Left ventricle myocardium superior (tissue), 1 donor: ENCODE measurements around the gene BCAR3. TPM values are rescaled to one million over a fixed set of nuclear protein-coding genes. Genes with fewer than 3 reads are reported as not detected.
"Not testable (repeated sequence)": the region's sequence is repeated elsewhere in the genome, so short reads cannot be mapped to it uniquely, and the experiment has no call there.

Experiments
- ATAC-seq: fragments of 200-7000 bp; cut with Tn5 transposase; one replicate; pipeline ENCODE4 v1.9.1; 2020; ENCODE audit warnings: mild to moderate bottlenecking, moderate library complexity
- DNase-seq: peaks from one replicate; pipeline ENCODE4 v3.0.0-alpha.2; 2020
- intact Hi-C: fragments of 100-400 bp; cut with micrococcal nuclease; formaldehyde crosslinking; loops from one replicate; pipeline ENCODE4 v1.11.0; 2022
- total RNA-seq: library from RNA; stranded (reverse); fragmentation: NEBNext Ultra II Directional; extraction: Animal tissue kit (Norgen Biotek cat#: 25700); gene quantifications from one replicate; pipeline ENCODE4 v1.2.1, GENCODE V29; 2021
- donor health status: DM: no; HTN: yes; CAD: no; lungs with severe emphysema.

The BCAR3 gene
- total RNA-seq, 1 donor from 2014 or later, result 15.2 TPM

DNA sequence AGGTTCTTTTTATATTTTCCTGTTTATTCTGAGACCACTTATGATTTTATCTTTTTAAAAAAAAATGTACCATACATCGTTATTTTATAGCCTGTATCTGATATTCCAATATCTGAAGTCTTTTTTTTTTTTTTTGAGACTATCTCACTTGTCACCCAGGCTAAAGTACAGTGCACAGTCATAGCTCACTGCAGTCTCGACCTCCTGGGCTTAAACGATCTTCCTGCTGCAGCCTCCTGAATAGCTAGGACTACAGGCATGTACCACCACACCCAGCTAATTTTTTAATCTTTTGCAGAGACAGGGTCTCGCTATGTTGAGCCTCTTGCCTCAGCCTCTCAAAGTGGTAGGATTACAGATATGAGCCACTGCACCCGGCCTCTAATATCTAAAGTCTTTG lies 25.1 kb downstream of the BCAR3 start:
- ATAC-seq, result no peak
- intact Hi-C loops, result no loop called here
- DNase-seq, result no peak

- intact Hi-C loops, result no loop called here
- no peak for ATAC-seq
- no peak for DNase-seq
These were observed 28.0 kb downstream of the BCAR3 start for GRCh38 chr1:93653656-93654055.

GRCh38 chr1:93652323-93652949 lies 29.2 kb downstream of the BCAR3 start:
- DNase-seq, result no peak
- intact Hi-C loops, result no loop called here
- ATAC-seq, result no peak

DNA sequence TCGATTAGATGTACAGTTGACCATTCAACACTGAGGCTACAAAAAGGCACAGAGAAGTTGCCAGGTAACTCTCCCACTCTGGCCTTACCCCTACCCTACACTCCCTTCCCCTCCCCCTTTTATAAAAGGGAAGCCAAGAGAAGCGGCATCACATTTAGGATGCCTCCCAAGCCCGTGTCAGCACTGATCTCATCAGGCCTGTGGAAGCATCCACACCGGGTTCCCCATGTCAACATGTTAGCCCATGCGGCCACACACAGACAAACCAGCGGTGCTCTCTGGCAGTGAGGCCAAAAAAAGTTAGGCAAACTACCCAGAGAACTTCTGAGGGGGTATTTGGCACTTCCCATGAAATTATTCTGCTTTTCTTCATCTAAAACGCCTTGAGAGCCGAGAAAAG lies 29.9 kb downstream of the BCAR3 start:
- intact Hi-C loops, result no loop called here
- DNase-seq, result no peak
- peak; percentile 33 for ATAC-seq

DNA sequence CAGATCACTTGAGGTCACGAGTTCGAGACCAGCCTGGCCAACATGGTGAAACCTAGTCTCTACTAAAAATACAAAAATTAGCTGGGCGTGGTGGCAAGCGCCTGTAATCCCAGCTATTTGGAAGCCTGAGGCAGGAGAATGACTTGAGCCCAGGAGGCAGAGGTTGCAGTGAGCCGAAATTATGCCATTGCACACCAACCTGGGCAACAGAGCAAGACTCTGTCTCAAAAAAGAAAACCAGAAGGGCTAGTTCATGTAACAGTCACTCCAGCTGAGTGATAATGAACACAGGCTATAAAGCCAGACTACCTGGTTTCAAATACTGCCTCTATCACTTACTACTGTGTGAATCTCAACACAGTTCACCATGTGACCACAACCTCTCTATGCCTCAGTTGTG lies 31.5 kb downstream of the BCAR3 start:
- ATAC-seq, DNase-seq: not testable (repeated sequence)

DNA sequence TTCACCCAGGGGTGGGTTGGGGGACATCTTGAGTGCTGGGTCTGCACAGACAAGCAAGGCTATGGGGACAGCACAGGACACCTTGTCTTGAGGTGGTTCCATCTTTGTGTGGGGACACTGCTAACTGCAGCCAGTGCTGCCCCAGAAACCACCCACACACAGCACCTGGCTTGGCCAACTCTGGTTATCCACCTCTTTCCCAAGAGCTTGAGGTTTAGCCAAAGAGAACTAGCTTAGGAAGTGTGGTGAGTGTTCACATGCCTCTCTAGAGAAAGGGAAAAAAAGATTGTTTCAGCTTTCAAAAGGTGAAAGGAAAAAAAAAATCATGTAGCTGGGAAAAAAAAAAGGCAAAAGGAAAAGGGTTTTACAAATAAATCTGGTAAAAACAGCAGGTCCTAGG lies 32.4 kb downstream of the BCAR3 start:
- intact Hi-C loops, result no loop called here

More for the DNA sequence above, 31.5 kb downstream of the BCAR3 start:
- intact Hi-C loops, result not testable (repeated sequence)

GRCh38 chr1:93648656-93649055 lies 33.0 kb downstream of the BCAR3 start:
- intact Hi-C loops, result no loop called here
- ATAC-seq (no peak), DNase-seq (no peak)

More for the DNA sequence above, 32.4 kb downstream of the BCAR3 start:
- DNase-seq (no peak), ATAC-seq (no peak)

DNA sequence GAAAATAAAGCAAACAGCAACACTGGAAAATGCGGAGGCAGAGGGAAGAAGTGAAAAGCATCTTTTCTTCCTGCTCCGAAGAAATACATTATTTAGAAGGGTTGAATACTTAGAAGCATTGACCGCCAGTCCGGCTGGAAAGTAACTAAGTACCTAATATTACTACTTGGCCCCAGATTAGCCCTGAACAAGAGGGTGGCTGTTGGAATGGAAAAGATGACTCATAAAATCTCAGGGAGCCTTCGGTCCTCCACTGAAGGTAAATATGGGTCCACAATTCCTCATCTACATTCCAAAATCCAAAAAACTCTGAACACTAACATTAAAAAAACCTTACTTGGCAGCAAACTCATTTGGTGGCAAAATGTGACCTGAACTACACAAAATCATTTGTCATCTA lies 40.1 kb downstream of the BCAR3 start:
- DNase-seq (no peak), ATAC-seq (no peak)
- intact Hi-C loops, result no loop called here

DNA sequence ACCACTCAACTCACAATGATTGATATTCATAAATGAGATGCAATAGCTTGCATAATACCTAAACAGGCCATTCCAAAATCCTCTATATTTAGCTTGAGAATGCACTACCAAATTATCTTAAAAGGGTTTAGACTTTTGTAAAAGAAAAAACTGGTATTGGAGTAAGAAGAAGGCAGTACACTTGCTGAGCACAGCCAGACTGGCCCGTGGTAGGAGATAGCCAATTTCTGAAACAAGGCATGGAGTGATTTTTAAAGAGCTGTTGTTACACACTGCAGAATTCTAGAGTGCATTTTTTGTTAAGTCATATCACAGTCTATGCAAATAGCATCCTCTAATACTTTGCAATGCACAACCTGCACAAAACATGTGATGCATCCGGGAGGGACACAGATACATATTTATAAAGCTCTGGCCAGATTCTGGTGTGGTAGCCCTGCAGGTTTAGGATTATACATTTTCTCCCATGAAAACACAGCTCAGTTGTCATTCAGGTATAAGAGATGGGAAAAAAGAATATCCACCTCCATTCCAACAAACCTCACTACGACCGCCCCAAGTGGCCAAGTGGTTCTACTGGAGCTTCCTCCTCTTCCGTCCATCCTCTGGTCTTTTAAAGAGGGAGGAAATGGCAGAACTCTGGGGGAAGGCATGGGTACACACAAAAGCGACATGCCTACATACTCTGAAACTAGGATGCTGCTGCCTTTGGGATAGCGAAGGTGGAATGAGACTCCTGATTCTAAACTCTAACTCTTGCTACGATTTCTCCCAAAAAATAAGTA lies 40.8 kb downstream of the BCAR3 start:
- intact Hi-C loops, result no loop called here
- DNase-seq, result no peak
- ATAC-seq, result no peak

- DNase-seq (no peak), ATAC-seq (peak; percentile 30)
- intact Hi-C loops, result no loop called here
These were observed 42.7 kb downstream of the BCAR3 start for GRCh38 chr1:93638981-93639380.

DNA sequence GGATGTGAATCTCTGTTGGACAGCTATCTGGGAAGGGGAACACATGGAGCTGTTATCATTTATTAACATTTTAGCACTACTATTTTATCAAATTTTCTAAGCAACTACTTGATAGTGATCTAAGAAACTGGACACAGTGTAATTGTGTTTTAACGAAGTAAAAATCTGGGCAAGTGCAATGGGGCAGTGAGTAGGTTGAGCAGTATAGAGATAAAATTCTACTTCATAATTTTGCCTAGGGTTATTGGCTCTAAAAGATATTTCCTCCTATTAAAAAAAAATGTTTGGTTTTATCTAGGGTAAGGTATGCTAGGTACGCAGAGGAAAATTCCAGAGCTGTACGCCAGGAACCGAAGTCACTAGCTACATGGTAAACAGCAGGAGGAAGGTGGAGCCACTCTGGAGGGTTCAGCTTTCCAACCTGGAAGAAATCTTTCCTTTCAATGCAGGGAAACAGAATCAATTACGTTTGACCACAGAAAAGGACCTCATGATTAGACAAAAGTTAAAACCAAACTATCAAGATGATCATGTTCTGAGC lies 43.3 kb downstream of the BCAR3 start:
- DNase-seq (no peak), ATAC-seq (peak; percentile 54)
- intact Hi-C loops, result no loop called here

GRCh38 chr1:93636712-93637111 lies 44.9 kb downstream of the BCAR3 start:
- no peak for ATAC-seq
- intact Hi-C loops, result no loop called here
- no peak for DNase-seq

DNA sequence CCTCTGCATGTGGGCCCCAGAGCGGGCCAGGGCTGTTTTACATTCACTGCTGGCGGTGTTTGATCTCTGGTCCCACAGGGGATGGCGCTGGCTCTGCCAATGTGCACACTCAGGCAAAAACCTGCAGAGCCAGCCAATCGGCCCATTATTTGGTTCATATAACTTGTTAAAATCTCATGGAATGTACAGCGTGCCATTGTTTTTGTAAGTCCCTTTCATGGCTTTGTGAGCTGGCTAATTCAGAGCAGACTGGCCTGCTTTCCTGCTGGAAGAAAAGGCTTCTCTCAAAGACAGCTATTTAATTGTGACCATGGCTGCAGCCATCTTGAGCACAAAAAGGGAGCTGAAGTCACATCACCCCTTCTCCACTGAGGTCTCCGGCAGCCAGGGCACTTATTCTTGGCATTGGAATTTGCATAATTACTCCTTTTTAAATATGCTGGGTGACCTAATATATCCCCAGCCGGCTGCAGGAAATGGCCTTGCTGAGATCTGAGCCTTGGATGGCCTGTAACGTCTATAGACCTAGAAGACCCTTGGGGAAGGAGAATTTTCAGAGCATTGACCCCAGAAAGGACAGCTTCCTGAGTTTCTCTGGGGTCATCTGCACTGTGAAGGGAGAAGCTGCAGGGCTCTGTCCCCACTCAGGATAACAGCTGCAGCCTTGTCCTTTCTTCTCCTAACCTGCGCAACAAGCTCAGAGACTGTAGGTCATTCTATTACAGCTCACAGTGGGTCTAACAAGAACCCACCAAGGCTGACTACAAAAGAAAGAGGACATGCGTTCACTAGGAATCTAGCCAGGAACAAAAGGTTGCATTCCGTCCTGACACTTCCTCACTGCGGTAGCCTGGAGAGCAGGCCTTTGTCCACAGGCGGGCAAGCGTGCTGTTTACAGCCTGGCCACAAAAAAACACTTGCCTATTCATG lies 45.8 kb downstream of the BCAR3 start:
- intact Hi-C loops, result no loop called here
- DNase-seq, result no peak
- ATAC-seq, result peak; percentile 55

- intact Hi-C loops, result no loop called here
- ATAC-seq, result no peak
- DNase-seq, result no peak
These were observed 48.3 kb downstream of the BCAR3 start for GRCh38 chr1:93633313-93633712.

DNA sequence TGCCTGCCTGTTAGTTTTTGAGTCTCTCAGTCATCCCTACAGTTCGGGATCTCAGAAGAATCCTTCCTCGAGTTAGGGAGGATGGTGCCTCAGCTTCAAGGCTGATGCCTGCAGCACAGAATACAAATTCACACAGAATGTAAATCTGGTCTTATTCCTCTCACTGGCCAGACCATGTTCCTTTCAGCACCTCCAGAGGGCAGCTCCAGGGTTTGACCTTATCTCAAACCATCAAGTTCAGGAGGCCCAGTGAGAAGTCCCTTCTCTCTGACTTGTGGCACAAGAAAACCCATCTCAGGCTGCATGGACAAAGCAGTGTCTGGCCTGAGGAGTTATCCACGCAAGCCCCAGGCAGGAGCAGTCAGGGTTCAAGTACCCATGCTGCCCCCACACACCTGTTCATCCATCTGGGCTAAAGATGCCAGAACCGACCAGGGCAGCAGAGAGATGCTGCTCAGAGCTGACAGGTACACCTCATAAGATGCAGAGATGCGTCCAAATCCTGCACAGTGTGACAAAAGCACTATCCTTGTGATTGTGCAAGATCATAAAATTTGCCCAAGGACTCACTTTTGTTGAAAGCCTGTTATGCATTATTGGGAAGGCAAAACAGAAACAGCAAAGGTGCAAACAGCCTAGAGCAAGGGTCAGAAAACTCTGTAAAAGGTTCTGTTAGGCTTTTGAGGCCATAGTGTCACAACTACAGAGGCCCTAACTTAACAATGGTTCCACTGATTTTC lies 49.8 kb downstream of the BCAR3 start:
- no peak for DNase-seq
- ATAC-seq, result peak; percentile 27
- intact Hi-C loops, result no loop called here

DNA sequence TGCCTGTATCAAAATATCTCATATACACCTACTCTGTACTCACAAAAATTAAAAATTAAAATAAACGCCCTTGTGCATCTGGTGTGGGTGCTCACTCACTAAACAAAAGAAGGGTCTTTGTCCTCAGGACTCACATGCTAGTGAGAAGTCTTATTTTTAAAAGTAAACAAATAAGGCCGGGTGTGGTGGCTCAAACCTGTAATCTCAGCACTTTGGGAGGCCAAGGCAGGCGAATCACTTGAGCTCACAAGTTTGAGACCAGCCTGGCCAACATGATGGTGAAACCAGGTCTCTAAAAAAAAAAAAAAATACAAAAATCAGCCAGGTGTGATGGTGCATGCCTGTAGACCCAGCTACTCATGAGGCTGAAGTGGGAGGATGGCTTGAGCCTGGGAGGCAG lies 51.5 kb downstream of the BCAR3 start:
- intact Hi-C loops, result no loop called here
- no peak for ATAC-seq
- DNase-seq, result no peak

DNA sequence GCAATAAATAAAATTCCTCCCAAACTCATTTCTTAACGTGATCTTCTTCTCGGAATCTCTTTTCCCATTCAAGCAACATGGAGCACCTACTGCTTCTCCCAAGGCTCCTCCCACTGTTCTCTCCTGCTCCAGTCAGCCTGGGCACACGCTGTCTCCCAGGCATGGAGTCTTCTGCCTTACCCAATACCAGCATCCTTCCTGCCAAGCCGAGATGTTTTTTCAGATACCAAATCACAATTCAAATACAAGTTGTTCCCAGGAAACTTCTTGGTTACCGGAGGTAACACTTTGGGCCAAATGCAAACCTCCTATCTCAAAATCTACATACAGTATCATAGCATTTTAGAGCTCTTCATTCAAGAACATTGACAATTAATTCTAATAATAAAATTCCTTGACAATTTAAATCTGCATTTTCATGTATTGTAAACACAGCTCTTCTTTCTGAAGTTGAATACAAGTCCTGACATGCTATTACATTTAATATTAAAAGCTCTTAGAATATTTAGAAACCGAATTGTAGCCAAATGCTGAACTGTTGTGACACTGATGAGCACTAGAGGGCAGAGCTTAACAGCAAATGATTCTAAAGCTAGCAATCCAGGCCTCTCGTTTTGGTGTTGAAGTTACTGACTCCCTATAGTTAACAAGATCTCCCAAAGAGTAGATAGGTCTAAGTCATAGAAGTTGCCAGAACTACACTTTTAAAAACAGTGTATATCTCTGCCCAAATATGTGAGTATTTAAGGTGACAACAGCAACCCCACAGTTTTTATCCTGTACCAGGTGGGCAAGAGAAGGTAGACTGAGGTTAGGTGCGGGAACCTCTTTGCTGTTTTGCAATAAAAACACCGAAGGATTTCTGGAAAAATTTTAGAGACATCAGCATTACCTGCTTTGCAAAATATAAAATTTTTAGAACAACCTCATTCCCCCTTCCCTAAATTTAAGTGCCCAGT lies 52.3 kb downstream of the BCAR3 start:
- ATAC-seq, result peak; percentile 62
- intact Hi-C loops, result loop anchor here (2.0 to 10.0 kb wide), 4 partner anchors 48 to 215 kb away; no protein-coding TSS in a partner anchor

DNA sequence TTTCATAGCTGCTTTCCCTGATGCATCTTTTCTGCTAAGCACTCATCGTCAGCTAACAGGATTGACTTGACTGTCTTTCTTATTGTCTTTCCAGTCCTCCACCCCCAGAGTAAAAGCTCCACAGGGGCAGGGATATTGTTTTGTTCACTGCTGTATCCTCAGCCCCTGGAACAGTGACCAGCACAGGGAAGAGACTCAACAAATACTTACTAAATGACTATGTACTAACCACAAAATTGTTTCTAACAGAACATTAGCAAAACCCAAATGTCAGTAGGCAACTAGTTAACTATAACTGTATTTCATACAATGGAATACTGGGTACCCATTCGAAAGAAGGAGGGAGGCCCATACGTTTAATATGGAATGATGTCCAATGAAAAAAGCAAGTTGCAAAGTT lies 53.0 kb downstream of the BCAR3 start:
- ATAC-seq (no peak), DNase-seq (no peak)
- intact Hi-C loops, result loop anchor here (2.0 to 10.0 kb wide), 4 partner anchors 49 to 216 kb away; no protein-coding TSS in a partner anchor

More for the DNA sequence above, 52.3 kb downstream of the BCAR3 start:
- no peak for DNase-seq
